GM23338 (cell line): ENCODE measurements around the gene CCDC121. TPM values are rescaled to one million over a fixed set of nuclear protein-coding genes. Genes with fewer than 3 reads are reported as not detected.

Experiments
- ATAC-seq: fragments of 200-7000 bp; cut with Tn5 transposase; 3 replicates; pipeline ENCODE4 v1.9.1; 2020
- DNase-seq: peaks from one replicate; pipeline ENCODE4 v3.0.0-alpha.2; 2015; ENCODE audit warnings: low spot score
- H2AFZ ChIP-seq: fragments of 200-600 bp; sonication (generic); 2 replicates; pipeline ENCODE4 v1.8.0; 2016; ENCODE audit warnings: antibody characterized with exemption, mild to moderate bottlenecking, moderate library complexity
- H3F3A ChIP-seq: fragments of 200-600 bp; sonication (generic); replicated peaks from 2 replicates; pipeline ENCODE4 v1.8.0; 2017; ENCODE audit warnings: antibody characterized with exemption, mixed run types, low read depth
- H3K27ac ChIP-seq: fragments of 200-600 bp; sonication (generic); 2 replicates; pipeline ENCODE4 v1.6.1; 2016; ENCODE audit warnings: low read depth
- H3K27me3 ChIP-seq: fragments of 200-600 bp; sonication (generic); 2 replicates; pipeline ENCODE4 v1.8.0; 2016; ENCODE audit warnings: mild to moderate bottlenecking, mixed run types, moderate library complexity; ENCODE audit not compliant: insufficient read depth
- H3K36me3 ChIP-seq: fragments of 200-600 bp; sonication (generic); 2 replicates; pipeline ENCODE4 v1.8.0; 2016; ENCODE audit warnings: mild to moderate bottlenecking; ENCODE audit not compliant: insufficient read depth
- H3K4me1 ChIP-seq: fragments of 200-600 bp; sonication (generic); 2 replicates; pipeline ENCODE4 v1.8.0; 2016; ENCODE audit warnings: mild to moderate bottlenecking, moderate library complexity; ENCODE audit not compliant: insufficient read depth
- H3K4me2 ChIP-seq: fragments of 200-600 bp; sonication (generic); 2 replicates; pipeline ENCODE4 v1.7.1; 2017; ENCODE audit warnings: mixed run types
- H3K4me3 ChIP-seq: fragments of 200-600 bp; sonication (generic); 2 replicates; pipeline ENCODE4 v1.6.1; 2016; ENCODE audit warnings: mixed run types
- H3K79me2 ChIP-seq: fragments of 200-600 bp; sonication (generic); replicated peaks from 2 replicates; pipeline ENCODE4 v1.8.0; 2017; ENCODE audit warnings: mild to moderate bottlenecking; ENCODE audit not compliant: insufficient read depth
- H3K9me2 ChIP-seq: fragments of 200-600 bp; sonication (generic); 2 replicates; pipeline ENCODE4 v1.8.0; 2017; ENCODE audit not compliant: insufficient read depth
- H4K20me1 ChIP-seq: fragments of 200-600 bp; sonication (generic); replicated peaks from 2 replicates; pipeline ENCODE4 v1.8.0; 2017; ENCODE audit warnings: mild to moderate bottlenecking; ENCODE audit not compliant: insufficient read depth
- H3K27ac Mint-ChIP-seq: 2 replicates; pipeline ENCODE4 v1.8.0; 2020; ENCODE audit warnings: inconsistent platforms, mild to moderate bottlenecking, moderate library complexity, mixed read lengths
- H3K27me3 Mint-ChIP-seq: 3 replicates; pipeline ENCODE4 v1.8.0; 2022; ENCODE audit warnings: low read depth, mild to moderate bottlenecking, moderate library complexity, mixed read lengths, inconsistent platforms; ENCODE audit not compliant: insufficient read depth, poor library complexity
- H3K36me3 Mint-ChIP-seq: 3 replicates; pipeline ENCODE4 v1.8.0; 2021; ENCODE audit warnings: low read depth, mild to moderate bottlenecking, inconsistent platforms, moderate library complexity, mixed read lengths
- H3K4me1 Mint-ChIP-seq: 3 replicates; pipeline ENCODE4 v1.8.0; 2020; ENCODE audit warnings: mild to moderate bottlenecking, inconsistent platforms, mixed read lengths
- H3K4me3 Mint-ChIP-seq: 3 replicates; pipeline ENCODE4 v1.8.0; 2021; ENCODE audit warnings: moderate library complexity, mild to moderate bottlenecking, inconsistent platforms, mixed read lengths
- H3K9me3 Mint-ChIP-seq: 3 replicates; pipeline ENCODE4 v1.8.0; 2020; ENCODE audit warnings: moderate library complexity, mild to moderate bottlenecking, inconsistent platforms, mixed read lengths
- CREB1 ChIP-seq: fragments of 250-450 bp; sonication (Bioruptor Pico); IDR thresholded peaks from 2 replicates; pipeline ENCODE4 v1.5.0; 2020; ENCODE audit warnings: low read depth, mild to moderate bottlenecking, moderate library complexity
- ETS1 ChIP-seq: IDR thresholded peaks from 2 replicates; pipeline ENCODE4 v1.6.1; 2016; ENCODE audit warnings: antibody characterized with exemption
- EZH2phosphoT487 ChIP-seq: fragments of 200-600 bp; sonication (generic); IDR thresholded peaks from one replicate; pipeline ENCODE4 v1.8.1; 2018; ENCODE audit warnings: antibody characterized with exemption; ENCODE audit not compliant: unreplicated experiment
- JUNB ChIP-seq: IDR thresholded peaks from one replicate; pipeline ENCODE4 v1.6.1; 2016; ENCODE audit warnings: antibody characterized with exemption; ENCODE audit not compliant: unreplicated experiment
- NANOG ChIP-seq: IDR thresholded peaks from 2 replicates; pipeline ENCODE4 v1.6.1; 2016; ENCODE audit warnings: antibody characterized with exemption, borderline replicate concordance
- POLR2AphosphoS5 ChIP-seq: IDR thresholded peaks from 2 replicates; pipeline ENCODE4 v1.6.1; 2016; ENCODE audit warnings: antibody characterized with exemption, low read depth
- ZNF114 ChIP-seq: fragments of 250-450 bp; sonication (Bioruptor Pico); IDR thresholded peaks from 2 replicates; pipeline ENCODE4 v1.5.0; 2020; ENCODE audit warnings: mild to moderate bottlenecking, moderate library complexity
- ZNF462 ChIP-seq: fragments of 250-450 bp; sonication (Bioruptor Pico); IDR thresholded peaks from 2 replicates; pipeline ENCODE4 v1.5.0; 2020; ENCODE audit warnings: mild to moderate bottlenecking, moderate library complexity
- long read RNA-seq: library from polyadenylated mRNA; unstranded; transcript quantifications from one replicate; pipeline ENCODE4 v2.0.0, GENCODE V29; 2020; ENCODE audit not compliant: unreplicated experiment
- polyA plus RNA-seq: library from polyadenylated mRNA; unstranded; fragments of >200 nt; fragmentation: Nextera tagmentation; extraction: Ambion mirVana; gene quantifications from 2 replicates; pipeline ENCODE4 v1.2.1, GENCODE V29; 2016
- total RNA-seq: library from RNA; depleted of rRNA; stranded (reverse); fragments of >200 nt; shearing (Covaris generic); gene quantifications from 2 replicates; pipeline ENCODE4 v1.2.3, GENCODE V29; 2014; rRNA removed

The CCDC121 gene
- total RNA-seq (1.7 and 1.9 TPM in 2 replicates), polyA plus RNA-seq (1.6 and 2.1 TPM in 2 replicates)
- long read RNA-seq, partial matches to known transcripts = 0 of 2 reads
- long read RNA-seq, other reads (novel, unspliced or antisense) = 0 of 2 reads

- H4K20me1 ChIP-seq = 0 out of 2 replicates have a peak, but pooled peaks cover 3% of the 10 kb centered on the region
- no peaks in the 10 kb centered on the region for H3F3A ChIP-seq
- H3K9me2 ChIP-seq = no peaks in the 10 kb centered on the region
- peak within 1 kb of the TSS; percentile 84 for H2AFZ ChIP-seq
- Mint-ChIP-seq H3K9me3 (no peaks in the 10 kb centered on the region), H3K4me1 (no peaks in the 10 kb centered on the region), H3K27ac (no peak within 1 kb of the TSS; the same call in 1 of the 2 replicates), H3K4me3 (no peak within 1 kb of the TSS), H3K36me3 (peaks cover 22% of the 10 kb centered on the region), H3K27me3 (no peaks in the 10 kb centered on the region)
- peaks cover 16% of the 10 kb centered on the region for H3K36me3 ChIP-seq
- H3K27ac ChIP-seq = 0 out of 2 replicates have a peak within 1 kb of the TSS, but pooled peaks have one; percentile 53
- peak within 1 kb of the TSS; percentile 81 for H3K4me2 ChIP-seq
- no peaks in the 10 kb centered on the region for H3K27me3 ChIP-seq
- peaks cover 11% of the 10 kb centered on the region for H3K79me2 ChIP-seq
- peak; percentile 98 for ATAC-seq
- peak within 1 kb of the TSS; percentile 81 for H3K4me3 ChIP-seq
- peaks cover 10% of the 10 kb centered on the region for H3K4me1 ChIP-seq
- TF ChIP-seq JUNB = no peak
- TF ChIP-seq NANOG = no peak
- TF ChIP-seq EZH2phosphoT487 = no peak
- TF ChIP-seq ETS1 = peak; percentile 68; the same call in 1 of the 2 replicates
- TF ChIP-seq CREB1 (CRISPR knock-in tag) = peak; percentile 74
- TF ChIP-seq POLR2AphosphoS5 = peak; percentile 93
- peak; percentile 94 for DNase-seq
Measured at GRCh38 chr2:27628767-27629709, at the start of gene CCDC121, which contains the start of gene GPN1. TSS of gene CCDC121 (minus strand) at chr2:27629012. CDS start at chr2:27627799, 1,213 bp downstream. TSS of gene GPN1 (plus strand) at chr2:27629050. CDS start at chr2:27629059, 9 bp downstream.

GRCh38 chr2:27672723-27673486 is 44.1 kb upstream of the CCDC121 start:
- no peaks in the 10 kb centered on the region for H3K27me3 ChIP-seq
- H3K27me3 Mint-ChIP-seq = no peaks in the 10 kb centered on the region
- H3K4me2 ChIP-seq = no peak overlapping the region
- H2AFZ ChIP-seq = no peak overlapping the region
- H3K36me3 Mint-ChIP-seq = peaks cover 35% of the 10 kb centered on the region
- H3K4me3 ChIP-seq = no peak overlapping the region
- H4K20me1 ChIP-seq = no peaks in the 10 kb centered on the region; the same call in 1 of the 2 replicates
- H3K27ac ChIP-seq = no peak overlapping the region
- no peaks in the 10 kb centered on the region for H3K9me3 Mint-ChIP-seq
- H3K4me3 Mint-ChIP-seq = no peak overlapping the region
- H3F3A ChIP-seq = no peaks in the 10 kb centered on the region
- H3K79me2 ChIP-seq = no peaks in the 10 kb centered on the region
- DNase-seq (no peak), ATAC-seq (no peak)
- no peaks in the 10 kb centered on the region for H3K4me1 ChIP-seq
- no peaks in the 10 kb centered on the region for H3K4me1 Mint-ChIP-seq
- H3K27ac Mint-ChIP-seq = no peak overlapping the region
- peaks cover 22% of the 10 kb centered on the region for H3K36me3 ChIP-seq
- no peaks in the 10 kb centered on the region for H3K9me2 ChIP-seq
- TF ChIP-seq POLR2AphosphoS5 (no peak), ETS1 (no peak), ZNF462 (CRISPR knock-in tag) (no peak), ZNF114 (no peak), EZH2phosphoT487 (no peak)
